ENCODE data around the gene FAM181B.

Gene FAM181B

GRCh38 chr11:82730286-82730685 lies 3.4 kb downstream of the FAM181B start:
- CTCF ChIA-PET, result interaction anchor here (0.7 kb wide), 1 partner anchor 12 kb away, joined by 3 read pairs; no protein-coding TSS in a partner anchor
- H3K27ac ChIP-seq, result no peak overlapping the region
- DNase-seq (ENCODE audit: low spot score), result no peak
- TF ChIP-seq CTCF (conservative IDR thresholded peaks at IDR 0.05; ENCODE audit: low read depth), result no peak
- POLR2A ChIA-PET (ENCODE audit: low non-redundant PET), result no interaction called here

- ChIA-PET CTCF (interaction anchor here (0.5 to 0.6 kb wide), 2 partner anchors 203 to 685 kb away, joined by 3 read pairs; no protein-coding TSS in a partner anchor), POLR2A (ENCODE audit: low non-redundant PET) (no interaction called here)
- no peak for DNase-seq (ENCODE audit: low spot score)
- H3K27ac ChIP-seq, result no peak overlapping the region
- TF ChIP-seq CTCF (conservative IDR thresholded peaks at IDR 0.05; ENCODE audit: low read depth), result no peak
Observed at GRCh38 chr11:82724026-82724425, 9.6 kb downstream of the FAM181B start.

- POLR2A ChIA-PET (ENCODE audit: low non-redundant PET), result no interaction called here
- no peak for DNase-seq (ENCODE audit: low spot score)
- no peak for TF ChIP-seq CTCF (conservative IDR thresholded peaks at IDR 0.05; ENCODE audit: low read depth)
- no peak overlapping the region for H3K27ac ChIP-seq
- CTCF ChIA-PET, result interaction anchor here (0.6 kb wide), 1 partner anchor 431 kb away, joined by 3 read pairs; no protein-coding TSS in a partner anchor
Observed at GRCh38 chr11:82722231-82722630, 11.4 kb downstream of the FAM181B start.

- H3K27ac ChIP-seq, result no peak overlapping the region
- CTCF ChIA-PET, result interaction anchor here (1.2 kb wide), 1 partner anchor 147 kb away, joined by 3 read pairs; no protein-coding TSS in a partner anchor
- POLR2A ChIA-PET (ENCODE audit: low non-redundant PET), result no interaction called here
- TF ChIP-seq CTCF (conservative IDR thresholded peaks at IDR 0.05; ENCODE audit: low read depth), result no peak
- no peak for DNase-seq (ENCODE audit: low spot score)
Observed at GRCh38 chr11:82720267-82721065, 13.2 kb downstream of the FAM181B start.

- ChIA-PET CTCF (interaction anchor here (0.6 to 1.4 kb wide), 4 partner anchors 66 to 531 kb away, joined by 3 to 6 read pairs (median 4); no protein-coding TSS in a partner anchor), POLR2A (ENCODE audit: low non-redundant PET) (no interaction called here)
- H3K27ac ChIP-seq, result no peak overlapping the region
- TF ChIP-seq CTCF (conservative IDR thresholded peaks at IDR 0.05; ENCODE audit: low read depth), result no peak
- DNase-seq (ENCODE audit: low spot score), result no peak
Observed at GRCh38 chr11:82719361-82720105, 14.1 kb downstream of the FAM181B start.

- ChIA-PET CTCF (interaction anchor here (1.1 to 1.4 kb wide), 2 partner anchors 67 to 531 kb away, joined by 3 to 6 read pairs; no protein-coding TSS in a partner anchor), POLR2A (ENCODE audit: low non-redundant PET) (no interaction called here)
- no peak for DNase-seq (ENCODE audit: low spot score)
- H3K27ac ChIP-seq, result no peak overlapping the region
- TF ChIP-seq CTCF (conservative IDR thresholded peaks at IDR 0.05; ENCODE audit: low read depth), result no peak
Observed at GRCh38 chr11:82718821-82719220, 14.8 kb downstream of the FAM181B start.
